Ovary (tissue), 9 donors: ENCODE data around the gene PRDM8. TPM values are rescaled to one million over a fixed set of nuclear protein-coding genes. Genes with fewer than 3 reads are reported as not detected.
A peak's percentile ranks its signal among the peaks of the same experiment; 100 is the strongest.

Experiments
- DNase-seq, 5 donors: peaks; one replicate each; pipeline ENCODE4 v3.0.0-alpha.2; 2019 to 2020
- H3K27ac ChIP-seq, 2 donors: fragments of 200-600 bp; one replicate each; pipeline versions ENCODE4 v1.5.1 to v1.8.0; 2019 to 2022
- H3K27me3 ChIP-seq: fragments of 200-600 bp; one replicate; pipeline ENCODE4 v1.8.0; 2022
- H3K36me3 ChIP-seq: fragments of 200-600 bp; sonication (generic); one replicate; pipeline ENCODE4 v1.5.1; 2019
- H3K4me1 ChIP-seq: one replicate; pipeline ENCODE4 v1.8.1; 2013; ENCODE audit warnings: mild to moderate bottlenecking, moderate library complexity; ENCODE audit not compliant: insufficient read depth
- H3K4me3 ChIP-seq: fragments of 200-600 bp; sonication (generic); one replicate; pipeline ENCODE4 v1.5.1; 2017
- H3K9me3 ChIP-seq, 2 donors: fragments of 200-600 bp in 1 of 2; sonication (generic) in 1 of 2; one replicate each; pipeline versions ENCODE4 v1.5.1 to v1.8.1; 2013 to 2019; ENCODE audit warnings: mild to moderate bottlenecking in 1 of 2, moderate library complexity in 1 of 2
- CTCF ChIP-seq, 3 donors: fragments of 450-650 bp in 2 of 3; fragments of 200-600 bp in 1 of 3; IDR thresholded peaks; one replicate each; pipeline versions ENCODE4 v1.5.1 to v1.8.0; 2016 to 2022; ENCODE audit warnings: antibody characterized with exemption in 3 of 3, mild to moderate bottlenecking in 1 of 3
- EP300 ChIP-seq: sonication (generic); formaldehyde crosslinking; IDR thresholded peaks from one replicate; pipeline ENCODE4 v1.6.1; 2017; ENCODE audit warnings: antibody characterized with exemption
- POLR2A ChIP-seq: fragments of 450-650 bp; IDR thresholded peaks from one replicate; pipeline ENCODE4 v1.6.1; 2017; ENCODE audit warnings: antibody characterized with exemption, mild to moderate bottlenecking, moderate library complexity
- WGBS, 3 donors: extraction: QIAGEN DNeasy Blood & Tissue Kit in 1 of 3; methylation state at CpG; one replicate each; pipeline versions ENCODE4 v1.1.5 to v1.1.7; 2013 to 2017; 5-methylcytosine and 5-hydroxymethylcytosine counted together
- intact Hi-C, 4 donors: fragments of 100-400 bp; cut with DNase I; formaldehyde crosslinking; loops; one replicate each; pipeline versions ENCODE4 v1.11.0 to v1.15.1; 2022 to 2023
- polyA plus RNA-seq, 2 donors: library from polyadenylated mRNA; stranded (reverse); fragments of 200-250 nt in 1 of 2; fragments of 350-450 nt in 1 of 2; fragmentation: Illumina TruSeq in 1 of 2; extraction: RNeasy Lipid Tissue Mini Kit (QIAGEN cat#74804) in 1 of 2; gene quantifications; one replicate each; pipeline ENCODE4 v1.2.3, GENCODE V29; 2013 to 2014
- total RNA-seq, 7 donors: library from RNA; depleted of rRNA in 2 of 7; stranded (reverse); fragments of >200 nt in 2 of 7; fragmentation: NEBNext Ultra II Directional in 3 of 7; extraction: Animal tissue kit (Norgen Biotek cat#: 25700) in 3 of 7; gene quantifications; one replicate each; pipeline versions ENCODE4 v1.1.0 to v1.2.4, GENCODE V29; 2016 to 2023
- donor health status: DM: no; HTN: no; CAD: no; lungs with moderate emphysema.
- donor health status: DM: no; HTN: no; CAD: no.
- donor health status: Bipolar disorder and iron deficiency.
- donor health status: DM: yes; HTN: yes; CAD: no.
- donor health status: DM: no; HTN: no; CAD: no.
- donor health status: DM: yes; HTN: yes; CAD: no.

Gene PRDM8
- total and polyA plus RNA-seq, 9 donors: 3.6 to 14.3 (median 6.5) TPM

- WGBS, 3 donors: 70 to 89% (median 81%) methylated on average over 11 of the region's 11 CpGs
- no peak for DNase-seq
- no peak for TF ChIP-seq EP300
- no peak for TF ChIP-seq POLR2A
- no peak for TF ChIP-seq CTCF (IDR thresholded peaks at IDR 0.05)
- intact Hi-C loops: loop anchor here in 1 of 4 donors (10.0 kb wide), 3 partner anchors 114 to 1234 kb away; partner anchors contain the start of gene ANTXR2
- H3K4me1 ChIP-seq: peaks cover 8% of the 10 kb centered on the region
- no peaks in the 10 kb centered on the region for H3K27me3 ChIP-seq
- H3K27ac ChIP-seq: no peak overlapping the region
- no peaks in the 10 kb centered on the region for H3K36me3 ChIP-seq
- H3K9me3 ChIP-seq: no peaks in the 10 kb centered on the region
- H3K4me3 ChIP-seq: no peak overlapping the region
These were observed 8.9 kb upstream of the PRDM8 start for GRCh38 chr4:80188457-80188800.

GRCh38 chr4:80188801-80189458 is 8.4 kb upstream of the PRDM8 start:
- DNase-seq: no peak
- intact Hi-C loops: loop anchor here in 1 of 4 donors (10.0 kb wide), 3 partner anchors 114 to 1234 kb away; partner anchors contain the start of gene ANTXR2
- H3K4me3 ChIP-seq: no peak overlapping the region
- H3K4me1 ChIP-seq: peaks cover 8% of the 10 kb centered on the region
- WGBS, 3 donors: 54 to 78% (median 55%) methylated on average over 43 of the region's 43 CpGs
- no peak for TF ChIP-seq CTCF (IDR thresholded peaks at IDR 0.05)
- H3K27ac ChIP-seq: no peak overlapping the region
- no peaks in the 10 kb centered on the region for H3K36me3 ChIP-seq
- no peaks in the 10 kb centered on the region for H3K9me3 ChIP-seq
- no peaks in the 10 kb centered on the region for H3K27me3 ChIP-seq

GRCh38 chr4:80189581-80189955 is 7.7 kb upstream of the PRDM8 start:
- H3K27me3 ChIP-seq: no peaks in the 10 kb centered on the region
- TF ChIP-seq CTCF (IDR thresholded peaks at IDR 0.05): no peak
- TF ChIP-seq POLR2A: no peak
- no peak for TF ChIP-seq EP300
- intact Hi-C loops: loop anchor here in 1 of 4 donors (10.0 kb wide), 3 partner anchors 115 to 1235 kb away; partner anchors contain the start of gene ANTXR2

GRCh38 chr4:80189956-80190677 is 7.2 kb upstream of the PRDM8 start:
- H3K4me1 ChIP-seq: peaks cover 6% of the 10 kb centered on the region
- TF ChIP-seq CTCF (IDR thresholded peaks at IDR 0.05) (no peak), EP300 (no peak), POLR2A (no peak)
- 51 to 79% (median 59%) methylated on average over 36 of the region's 36 CpGs for WGBS, 3 donors
- H3K27me3 ChIP-seq: no peaks in the 10 kb centered on the region
- H3K9me3 ChIP-seq: no peaks in the 10 kb centered on the region
- peak in 1 of 5 donors; percentile 45 for DNase-seq
- H3K4me3 ChIP-seq: no peak overlapping the region
- H3K36me3 ChIP-seq: no peaks in the 10 kb centered on the region
- no peak overlapping the region for H3K27ac ChIP-seq
- intact Hi-C loops: loop anchor here in 1 of 4 donors (10.0 kb wide), 3 partner anchors 115 to 1235 kb away; partner anchors contain the start of gene ANTXR2

More at GRCh38 chr4:80189581-80189955, 7.7 kb upstream of the PRDM8 start:
- Histone ChIP-seq H3K9me3 (no peaks in the 10 kb centered on the region), H3K4me3 (no peak overlapping the region), H3K36me3 (no peaks in the 10 kb centered on the region), H3K4me1 (peaks cover 8% of the 10 kb centered on the region), H3K27ac (no peak overlapping the region)
- 58 to 91% (median 69%) methylated on average over 3 of the region's 3 CpGs for WGBS, 3 donors
- no peak for DNase-seq
